Ramos (cell line): Measurements from ENCODE around the gene KNDC1.

Experiments
- in situ Hi-C: fragments of 300-500 bp; cut with MboI; formaldehyde crosslinking; loops from one replicate; pipeline ENCODE4 v1.14.3; 2022; ENCODE audit warnings: low sequenced_read_pairs; ENCODE audit not compliant: unreplicated experiment

Gene KNDC1

DNA sequence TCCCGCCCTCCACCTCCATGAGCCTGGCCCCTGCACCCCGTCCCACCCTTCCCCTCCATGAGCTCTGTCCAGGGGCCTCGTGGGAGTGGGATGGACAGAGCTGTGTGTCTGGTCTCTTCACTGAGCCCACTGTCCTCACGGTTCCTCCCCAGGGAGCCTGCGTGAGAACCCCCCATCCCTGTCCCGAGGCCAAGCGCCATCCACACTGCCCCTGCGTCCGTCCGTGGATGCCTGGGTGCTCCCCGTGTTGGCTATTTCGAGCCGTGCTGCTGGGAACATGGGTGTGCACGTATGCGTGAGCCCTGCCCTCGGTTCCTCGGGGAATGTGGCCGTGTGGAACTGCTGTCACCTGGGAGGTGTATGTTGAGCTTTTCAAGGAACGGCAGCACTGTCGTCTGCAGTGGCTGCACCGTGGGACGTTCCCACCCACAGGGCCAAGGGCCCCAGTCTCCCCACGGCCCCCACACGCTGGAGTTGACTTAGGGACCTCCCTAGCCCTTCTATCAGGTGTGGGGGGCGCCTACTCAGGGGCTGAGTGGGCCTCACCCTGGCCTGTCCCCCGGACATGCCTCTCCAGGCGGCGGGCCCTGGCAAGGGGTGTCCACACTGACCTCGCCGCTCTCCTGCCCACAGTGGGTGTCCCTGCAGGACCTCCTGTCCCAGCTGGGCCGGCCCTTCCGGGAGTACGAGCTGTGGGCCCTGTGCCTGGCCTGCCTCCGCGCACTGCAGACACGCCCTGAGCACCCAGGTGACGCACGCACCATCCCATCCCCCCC is 28.1 kb downstream of the KNDC1 start:
- in situ Hi-C loops: no loop called here

DNA sequence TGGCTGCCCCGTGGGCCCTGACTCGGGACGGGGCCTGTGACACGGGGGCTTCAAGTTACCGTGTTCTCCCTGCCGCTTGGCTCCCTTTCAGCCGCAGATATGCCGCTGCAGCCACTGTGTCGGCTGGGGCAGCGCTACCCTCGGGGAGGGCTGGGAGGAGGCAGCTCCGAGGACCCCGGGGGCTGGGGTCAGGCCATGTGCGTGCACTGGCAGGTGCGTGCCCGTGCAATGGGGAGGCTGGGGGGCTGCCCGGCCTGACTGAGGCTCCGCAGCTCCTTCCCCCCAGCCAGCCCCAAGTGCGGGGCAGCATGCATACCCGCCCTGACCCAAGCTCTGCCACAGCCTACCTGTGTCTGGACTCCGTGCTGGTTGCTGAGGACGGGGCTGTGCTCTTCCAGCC is 29.2 kb downstream of the KNDC1 start:
- in situ Hi-C loops: no loop called here

DNA sequence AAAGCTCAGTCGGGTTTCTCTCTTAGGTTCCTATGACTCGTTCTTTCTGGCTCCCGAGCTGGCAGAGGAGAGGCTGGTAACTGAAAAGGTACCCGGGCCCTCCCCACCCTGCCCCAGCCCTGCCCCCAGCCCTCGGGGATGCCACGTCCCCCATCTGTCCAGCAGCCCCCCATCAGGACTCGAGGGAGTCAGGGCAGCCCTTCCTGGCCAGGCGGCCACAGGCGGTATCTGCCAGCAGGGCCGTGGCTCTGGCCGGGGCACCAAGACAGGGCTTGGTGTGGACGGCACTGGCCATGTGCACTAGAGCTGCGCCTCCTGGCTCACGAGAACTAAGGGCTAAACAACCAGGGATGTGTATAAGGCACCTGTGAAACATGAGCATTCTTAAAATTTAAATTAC is 29.7 kb downstream of the KNDC1 start:
- in situ Hi-C loops: no loop called here

DNA sequence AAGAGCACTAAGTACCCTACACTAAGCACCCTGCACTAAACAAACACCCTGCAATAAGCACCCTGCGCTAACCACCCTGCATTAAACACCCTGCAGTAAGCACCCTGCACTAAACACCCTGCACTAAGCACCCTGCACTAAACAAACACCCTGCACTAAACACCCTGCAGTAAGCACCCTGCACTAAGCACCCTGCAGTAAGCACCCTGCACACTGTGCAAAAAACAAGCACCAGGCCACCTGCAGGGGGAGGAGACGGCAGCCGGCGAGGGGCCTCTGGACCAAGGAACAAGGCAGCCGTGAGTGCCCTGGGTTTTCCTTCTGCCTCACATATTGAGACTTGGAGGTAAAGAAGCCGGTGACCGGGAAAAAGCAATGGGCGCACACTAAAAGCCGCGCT is 30.2 kb downstream of the KNDC1 start:
- in situ Hi-C loops: no loop called here

GRCh38 chr10:133191651-133192050 is 31.6 kb downstream of the KNDC1 start:
- in situ Hi-C loops: no loop called here

DNA sequence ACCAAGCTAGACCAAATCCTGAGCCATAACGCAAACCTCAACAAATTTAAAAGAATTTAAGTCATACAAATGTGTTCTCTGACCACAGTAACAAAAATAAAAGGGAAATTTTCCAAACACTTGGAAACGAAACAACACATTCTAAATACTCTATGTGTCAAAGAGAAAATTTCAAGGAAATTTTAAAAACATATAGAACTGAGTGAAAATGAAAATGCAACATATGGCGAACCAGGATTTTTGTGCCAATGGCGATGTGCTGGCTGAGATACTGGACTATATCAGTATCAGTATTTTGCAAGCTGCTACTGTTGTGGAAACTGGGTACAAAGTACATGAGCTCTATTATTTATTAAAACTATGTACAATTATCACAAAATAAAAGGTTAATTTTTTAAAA is 34.1 kb downstream of the KNDC1 start:
- in situ Hi-C loops: no loop called here

- in situ Hi-C loops: no loop called here
These were observed 35.1 kb downstream of the KNDC1 start for GRCh38 chr10:133195096-133195495.

DNA sequence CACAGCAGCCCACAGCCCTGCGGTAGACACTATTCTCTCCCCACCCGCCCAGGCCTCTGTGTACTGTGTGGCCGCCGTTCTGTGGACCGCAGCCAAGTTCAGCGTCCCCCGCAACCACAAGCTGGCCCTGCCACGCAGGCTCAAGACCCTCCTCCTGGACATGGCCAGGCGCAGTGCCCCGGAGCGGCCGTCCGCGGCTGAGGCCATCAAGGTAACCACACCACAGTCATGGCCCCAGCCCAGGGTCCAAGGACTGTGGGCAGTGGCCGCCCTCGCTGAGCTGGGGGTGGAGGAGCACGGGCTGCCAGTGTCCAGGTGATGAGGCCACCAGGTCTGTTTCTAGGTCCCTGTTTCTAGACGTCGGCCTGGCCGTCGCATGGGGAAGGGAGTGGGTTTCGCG is 35.6 kb downstream of the KNDC1 start:
- in situ Hi-C loops: no loop called here

DNA sequence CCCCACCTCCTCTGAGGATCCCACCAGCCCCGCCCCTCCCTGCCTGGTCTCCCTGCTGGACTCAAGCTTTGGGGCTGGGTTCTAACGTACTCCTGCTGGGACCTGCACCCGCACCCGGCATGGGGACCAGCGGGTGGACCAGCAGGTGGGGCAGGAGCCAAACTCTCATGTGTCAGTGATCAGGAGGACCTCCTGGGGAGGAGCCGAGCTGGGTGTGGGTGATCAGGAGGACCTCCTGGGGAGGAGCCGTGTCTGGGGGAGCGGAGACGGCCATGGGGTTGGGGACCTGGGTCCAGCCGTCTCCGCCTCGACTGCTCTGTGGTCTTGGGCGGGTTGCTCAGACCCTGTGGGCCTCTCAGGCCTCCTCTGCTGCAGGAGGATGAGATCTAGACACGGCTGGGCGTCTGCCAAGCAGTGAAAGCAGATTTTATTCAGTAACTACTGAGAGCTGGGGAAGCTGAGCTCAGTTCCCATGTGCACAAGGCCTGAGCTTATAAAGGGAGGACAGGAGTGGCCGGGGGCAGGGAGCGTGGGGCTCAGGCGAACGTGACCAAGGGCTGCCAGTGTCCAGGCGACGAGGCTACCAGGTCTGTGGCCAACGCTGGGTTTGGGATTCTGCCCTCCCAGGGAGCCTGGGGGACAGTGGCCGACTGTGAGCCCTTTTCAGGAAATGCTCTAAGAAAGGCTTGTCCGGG is 36.3 kb downstream of the KNDC1 start:
- in situ Hi-C loops: no loop called here

DNA sequence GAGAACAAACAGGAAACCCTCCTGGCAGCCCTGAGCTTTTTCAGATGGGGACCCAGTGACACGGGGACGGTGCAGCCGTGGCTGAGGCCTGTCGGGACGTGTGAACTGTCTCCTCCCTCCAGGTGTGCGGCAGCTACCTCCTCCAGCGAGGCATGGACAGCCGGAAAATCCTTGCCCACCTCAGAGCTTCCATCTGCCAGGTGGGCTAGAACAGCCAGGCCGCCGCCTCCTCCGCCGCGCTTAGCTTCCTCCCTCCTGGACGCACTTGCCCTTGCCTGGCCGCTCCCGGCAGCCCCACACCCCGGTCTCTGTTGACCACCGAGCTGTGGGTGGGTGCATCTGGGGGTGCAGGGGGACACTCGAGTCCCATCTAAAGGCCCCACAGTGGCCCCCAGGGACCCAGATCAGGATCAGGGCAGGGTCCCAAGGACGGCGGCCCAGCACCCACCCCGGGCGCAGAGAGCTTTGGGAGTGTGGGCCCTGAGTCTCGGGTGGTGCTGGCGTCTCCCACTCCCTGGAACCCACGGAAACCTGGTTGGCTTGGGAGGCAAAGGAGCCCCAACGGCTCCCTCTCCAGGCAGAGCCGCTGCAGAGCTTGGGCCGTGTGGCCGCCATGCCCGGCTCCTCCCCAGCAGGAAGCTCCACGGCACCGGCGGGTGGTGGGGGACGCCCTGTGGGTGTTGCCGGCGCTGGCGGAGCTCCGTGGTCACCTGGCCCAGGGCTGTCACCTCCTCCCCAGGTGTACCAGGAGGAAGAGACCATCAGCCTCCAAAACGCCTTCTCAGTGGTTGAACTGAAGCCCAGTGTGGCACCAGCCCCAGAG is 37.1 kb downstream of the KNDC1 start:
- in situ Hi-C loops: no loop called here

GRCh38 chr10:133197786-133198185 is 37.8 kb downstream of the KNDC1 start:
- in situ Hi-C loops: no loop called here

DNA sequence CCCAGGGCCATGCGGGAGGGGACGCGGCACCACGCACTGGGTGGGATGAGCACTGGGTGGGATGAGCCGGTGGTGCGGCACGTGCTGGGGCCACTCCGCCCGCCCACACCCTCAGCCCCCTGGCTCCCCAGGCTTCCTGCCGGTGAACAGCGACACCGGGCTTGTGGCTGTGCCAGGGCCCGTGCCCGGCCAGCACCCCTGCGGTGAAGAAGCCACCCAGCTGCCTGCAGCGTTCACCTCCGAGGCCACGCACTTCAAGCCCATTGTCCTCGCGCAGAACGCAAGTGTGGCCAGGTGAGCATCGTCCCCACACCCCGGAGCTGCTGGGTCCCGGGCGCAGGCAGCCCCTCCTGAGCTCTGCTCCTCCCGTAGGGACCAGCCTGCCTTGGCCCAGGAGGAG is 38.2 kb downstream of the KNDC1 start:
- in situ Hi-C loops: no loop called here

DNA sequence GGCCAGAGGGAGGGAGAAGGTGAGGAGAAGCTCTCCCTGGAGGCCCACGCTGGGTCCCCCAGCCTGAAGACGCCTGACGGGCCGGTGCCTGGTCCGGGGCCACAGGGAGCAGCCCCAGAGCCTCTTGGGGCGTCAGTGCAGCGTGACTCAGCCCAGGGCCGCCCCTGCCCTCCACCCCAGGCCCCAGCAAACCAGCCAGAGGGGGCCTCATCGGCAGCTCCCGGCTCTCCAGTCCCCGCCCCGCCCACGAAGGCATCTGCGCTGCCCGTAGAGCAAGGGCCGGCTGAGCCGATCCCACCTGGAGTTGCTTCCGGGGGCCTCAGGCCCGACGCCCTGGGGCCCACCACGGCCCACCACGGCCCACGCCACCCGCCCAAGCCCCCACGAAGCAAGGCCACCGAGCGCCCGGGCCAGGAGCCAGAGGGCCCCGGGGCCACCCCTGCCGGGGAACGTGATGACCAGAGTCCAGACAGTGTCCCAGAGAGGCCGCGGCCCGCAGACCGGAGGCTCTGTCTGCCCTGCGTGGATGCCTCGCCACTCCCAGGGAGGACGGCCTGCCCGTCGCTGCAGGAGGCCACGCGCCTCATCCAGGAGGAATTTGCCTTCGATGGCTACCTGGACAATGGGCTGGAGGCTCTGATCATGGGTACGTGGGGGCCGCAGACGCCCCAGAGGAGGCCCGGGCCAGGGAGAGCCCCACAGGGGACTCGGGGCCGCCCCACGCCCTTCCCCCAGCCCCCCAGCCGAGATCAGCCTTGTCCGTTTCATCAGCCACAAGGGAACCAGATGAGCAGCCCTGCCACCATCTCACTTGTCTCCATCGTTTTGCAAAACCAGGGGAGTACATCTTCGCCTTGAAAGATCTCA is 38.8 kb downstream of the KNDC1 start:
- in situ Hi-C loops: no loop called here

DNA sequence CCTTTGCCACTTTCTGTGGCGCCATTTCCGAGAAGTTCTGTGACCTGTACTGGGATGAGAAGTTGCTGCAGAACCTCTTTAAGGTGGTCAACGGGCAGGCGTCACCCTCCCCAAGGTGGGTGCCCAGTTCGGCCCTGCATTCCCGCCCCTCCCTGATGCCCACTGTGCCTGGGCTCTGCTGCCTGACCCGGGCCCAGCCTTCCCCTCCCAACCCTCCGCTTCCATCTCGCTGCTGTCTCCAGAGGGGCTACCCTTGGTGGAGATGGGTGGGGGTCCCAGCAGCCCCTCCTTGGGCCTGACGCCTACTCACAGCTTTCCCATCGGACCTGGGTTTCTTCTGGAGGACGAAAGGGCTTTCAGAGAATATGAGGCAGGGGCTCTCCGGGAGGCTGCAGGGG is 39.5 kb downstream of the KNDC1 start:
- in situ Hi-C loops: no loop called here

DNA sequence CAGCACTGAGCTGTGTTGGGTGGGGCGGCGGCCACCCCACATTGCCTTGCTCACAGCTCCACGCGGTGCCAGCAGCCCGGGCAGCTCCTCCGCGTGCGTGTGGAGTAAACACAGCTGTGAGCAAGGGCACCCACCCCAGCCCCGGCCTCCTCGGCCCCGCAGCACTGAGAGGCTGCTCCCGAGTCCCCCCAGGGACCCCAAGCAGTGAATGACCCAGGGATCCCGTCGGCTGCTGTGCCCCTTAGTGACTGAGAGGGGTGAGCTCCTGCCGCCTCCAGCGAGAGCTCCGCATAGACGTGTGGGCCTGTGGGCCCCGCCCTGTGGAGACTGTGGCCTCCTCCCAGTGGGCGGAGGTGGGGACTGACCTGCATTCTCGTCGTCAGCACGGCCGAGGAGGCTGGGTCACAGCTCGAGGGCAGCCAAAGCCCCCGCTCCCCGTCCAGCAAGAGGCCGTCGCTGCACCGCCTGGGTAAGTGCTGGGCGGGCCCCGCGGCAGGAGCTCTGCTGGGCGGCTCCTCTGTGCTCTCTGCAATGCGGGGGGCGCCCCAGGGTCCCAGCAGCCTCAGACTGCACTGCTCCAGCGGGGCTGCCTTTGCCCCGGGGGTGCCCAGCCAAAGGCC is 40.1 kb downstream of the KNDC1 start:
- in situ Hi-C loops: no loop called here

GRCh38 chr10:133200621-133201031 is 40.6 kb downstream of the KNDC1 start:
- in situ Hi-C loops: no loop called here

- in situ Hi-C loops: no loop called here
These were observed 41.3 kb downstream of the KNDC1 start for GRCh38 chr10:133201151-133201947.

DNA sequence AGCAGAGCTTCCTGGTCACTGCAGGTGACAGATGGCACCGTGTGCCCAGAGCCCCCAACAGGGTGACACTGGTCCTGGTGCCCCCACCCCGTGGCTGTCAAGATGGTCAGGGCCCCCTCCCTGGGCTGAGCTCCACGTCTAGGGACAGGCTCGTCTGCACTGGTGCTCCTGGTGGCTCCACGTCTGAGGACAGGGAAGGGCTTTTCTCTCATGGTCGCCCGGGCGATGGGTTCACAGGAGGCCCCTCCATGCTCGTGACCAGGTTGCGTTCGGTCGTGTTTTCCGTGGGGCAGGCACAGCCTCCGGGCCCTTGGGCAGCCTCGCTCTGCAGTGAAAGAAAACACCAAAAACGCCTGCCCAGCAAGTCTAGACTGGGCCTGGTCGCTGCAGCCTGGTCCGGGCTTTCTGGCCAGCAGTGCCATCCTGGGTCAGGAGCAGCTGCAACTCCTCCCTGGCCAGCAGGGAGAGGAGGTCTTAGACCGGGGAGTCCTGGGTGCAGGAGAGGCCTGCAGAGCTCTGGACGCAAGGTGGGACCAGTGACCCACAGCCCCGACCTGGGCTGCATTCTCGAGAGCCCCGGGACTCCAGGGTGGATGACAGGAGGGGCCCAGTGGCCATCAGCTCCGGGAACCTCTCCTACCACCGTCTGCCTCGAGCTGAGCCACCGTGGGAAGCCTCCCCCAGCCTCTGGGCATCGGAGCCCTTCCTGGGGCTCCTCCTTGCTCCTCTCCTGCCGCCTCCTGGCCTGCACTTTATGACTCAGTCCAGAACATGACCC is 42.1 kb downstream of the KNDC1 start:
- in situ Hi-C loops: no loop called here
